Astrocyte (in vitro differentiated cells and primary cell): ENCODE results near the gene SLC35F1.

Experiments
- EZH2 ChIP-seq: IDR thresholded peaks from 2 replicates; pipeline ENCODE4 v1.6.1; 2012; ENCODE audit warnings: mild to moderate bottlenecking, low read length, inconsistent platforms; ENCODE audit not compliant: insufficient read depth
- TF ChIP-seq, protein P1 (sequence below): IDR thresholded peaks from 2 replicates; pipeline ENCODE4 v1.5.1; 2011; ENCODE audit warnings: low read depth, mild to moderate bottlenecking, inconsistent platforms, low read length, moderate library complexity; ENCODE audit not compliant: insufficient read depth

DNA sequence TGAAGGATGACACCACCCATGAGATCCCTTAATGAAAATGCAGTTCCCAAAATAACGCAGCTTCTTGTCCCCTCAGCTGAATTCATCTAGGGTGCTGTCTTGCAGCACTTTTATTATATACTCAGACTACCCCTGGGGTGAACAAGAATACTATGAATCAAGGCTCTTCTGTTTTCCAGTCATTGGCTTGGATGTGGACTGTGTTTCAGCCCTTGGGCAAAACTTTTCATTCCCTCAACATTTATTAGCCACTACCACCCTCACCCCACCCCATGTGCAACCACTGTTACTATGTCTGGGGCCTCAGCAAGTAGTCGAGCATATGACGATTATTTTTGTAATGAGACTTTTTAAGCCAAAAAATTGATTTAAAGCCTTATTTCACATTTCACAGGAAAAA, 321.8 kb downstream of the SLC35F1 start:
- TF ChIP-seq, protein P1, sequence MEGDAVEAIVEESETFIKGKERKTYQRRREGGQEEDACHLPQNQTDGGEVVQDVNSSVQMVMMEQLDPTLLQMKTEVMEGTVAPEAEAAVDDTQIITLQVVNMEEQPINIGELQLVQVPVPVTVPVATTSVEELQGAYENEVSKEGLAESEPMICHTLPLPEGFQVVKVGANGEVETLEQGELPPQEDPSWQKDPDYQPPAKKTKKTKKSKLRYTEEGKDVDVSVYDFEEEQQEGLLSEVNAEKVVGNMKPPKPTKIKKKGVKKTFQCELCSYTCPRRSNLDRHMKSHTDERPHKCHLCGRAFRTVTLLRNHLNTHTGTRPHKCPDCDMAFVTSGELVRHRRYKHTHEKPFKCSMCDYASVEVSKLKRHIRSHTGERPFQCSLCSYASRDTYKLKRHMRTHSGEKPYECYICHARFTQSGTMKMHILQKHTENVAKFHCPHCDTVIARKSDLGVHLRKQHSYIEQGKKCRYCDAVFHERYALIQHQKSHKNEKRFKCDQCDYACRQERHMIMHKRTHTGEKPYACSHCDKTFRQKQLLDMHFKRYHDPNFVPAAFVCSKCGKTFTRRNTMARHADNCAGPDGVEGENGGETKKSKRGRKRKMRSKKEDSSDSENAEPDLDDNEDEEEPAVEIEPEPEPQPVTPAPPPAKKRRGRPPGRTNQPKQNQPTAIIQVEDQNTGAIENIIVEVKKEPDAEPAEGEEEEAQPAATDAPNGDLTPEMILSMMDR, result no peak
- no peak for TF ChIP-seq EZH2
